M059J (cell line): ENCODE data around the gene KRT25. TPM values are rescaled to one million over a fixed set of nuclear protein-coding genes. Genes with fewer than 3 reads are reported as not detected.
A peak's percentile ranks its signal among the peaks of the same experiment; 100 is the strongest.

Source experiments
- DNase-seq: peaks from one replicate; pipeline ENCODE4 v3.0.0-alpha.2; 2012; ENCODE audit warnings: low read depth
- total RNA-seq: library from RNA; depleted of rRNA; stranded (reverse); fragments of >200 nt; shearing (Covaris generic); gene quantifications from 2 replicates; pipeline ENCODE4 v1.2.3, GENCODE V29; 2014; rRNA removed

The KRT25 gene
- not detected in 2 replicates for total RNA-seq

- no peak for DNase-seq
Observed at GRCh38 chr17:40755231-40755630, at the start of gene KRT25. Gene KRT25 (minus strand): TSS chr17:40755331. CDS start chr17:40755271, 60 bp downstream.

DNA sequence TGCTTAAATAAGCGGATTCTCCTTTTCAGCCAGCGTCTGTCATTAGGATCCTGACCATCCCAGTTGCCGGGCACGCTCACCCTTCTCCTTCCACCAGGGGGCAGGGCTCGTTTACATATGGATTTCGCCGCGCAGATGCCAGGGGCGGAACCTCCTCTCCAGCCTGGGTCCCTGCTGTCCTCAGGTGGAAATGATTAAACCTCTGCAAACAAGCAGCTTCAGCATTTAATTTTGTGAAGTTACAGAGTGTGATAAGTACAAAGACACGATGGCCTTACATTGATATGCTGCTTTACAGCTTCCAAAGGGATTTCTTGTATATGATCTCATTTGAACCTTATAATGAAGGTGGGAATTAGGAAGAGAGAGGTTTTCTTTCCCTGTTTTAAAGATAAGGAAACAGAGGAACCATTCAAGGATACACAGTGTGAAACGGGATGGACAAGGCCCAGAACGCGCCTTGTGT lies 48.5 kb upstream of the KRT25 start:
- peak; percentile 70 for DNase-seq

DNA sequence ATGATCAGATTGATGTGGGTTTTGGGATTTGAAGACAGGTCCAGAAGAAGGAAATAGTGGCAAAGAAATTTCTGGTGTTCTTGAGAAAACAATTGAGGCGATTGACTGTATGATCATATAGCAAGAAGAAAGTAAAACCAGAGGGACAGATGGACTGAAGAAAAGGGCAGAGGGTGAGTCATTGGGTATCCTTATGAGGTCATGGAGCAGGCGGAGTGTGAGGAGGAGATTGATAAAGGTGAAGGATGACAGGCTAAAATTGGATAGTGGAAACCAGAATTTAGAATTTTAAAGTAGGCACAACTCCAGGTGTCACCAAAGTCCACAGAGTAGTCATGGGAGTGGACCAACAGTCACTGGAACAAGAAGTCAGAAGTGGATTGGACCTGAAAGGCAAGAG lies 46.0 kb upstream of the KRT25 start:
- no peak for DNase-seq

GRCh38 chr17:40800381-40800780 lies 45.2 kb upstream of the KRT25 start:
- no peak for DNase-seq

DNA sequence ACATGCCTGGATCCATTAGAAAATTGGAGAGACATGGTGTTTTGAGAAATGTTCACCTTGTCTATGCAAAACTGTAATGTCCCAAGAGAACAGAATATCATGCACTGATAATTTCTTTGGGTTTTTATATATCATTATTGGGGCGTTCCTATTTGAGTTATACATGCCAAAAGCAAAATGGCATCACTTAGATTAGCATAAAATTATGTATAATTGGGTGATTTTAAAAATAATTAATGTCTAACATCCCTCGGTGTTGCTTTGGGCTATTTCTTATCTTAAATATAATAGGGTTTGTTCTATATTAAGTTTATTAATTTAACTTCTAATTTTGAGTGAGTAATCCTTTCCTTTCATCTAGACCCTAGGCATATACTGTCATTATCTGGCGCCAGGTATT lies 44.7 kb upstream of the KRT25 start, which contains the start of gene KRT28:
Gene KRT28 (minus strand): TSS at position 101 of the 400 bp plus-strand sequence. CDS start 66 bp downstream, at position 35.
- no peak for DNase-seq

DNA sequence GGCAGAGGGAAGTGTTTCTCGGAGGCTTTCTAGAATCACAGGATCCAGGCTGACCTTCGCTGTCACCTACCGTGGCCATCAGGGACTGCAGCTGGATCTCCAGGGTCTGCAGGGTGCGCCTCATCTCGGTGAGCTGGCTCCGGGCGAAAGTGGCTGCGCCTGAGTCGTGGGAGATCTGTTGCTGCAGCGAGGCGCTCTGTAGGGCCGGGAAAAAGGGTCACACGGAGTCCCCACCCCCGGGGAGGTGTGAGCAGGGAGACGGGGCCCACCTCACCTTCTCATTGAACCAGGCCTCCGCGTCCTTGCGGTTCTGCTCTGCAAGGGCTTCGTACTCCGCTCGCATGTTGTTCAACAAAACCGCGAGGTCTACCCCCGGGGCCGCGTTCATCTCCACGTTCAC lies 41.7 kb upstream of the KRT25 start:
- DNase-seq: no peak

- no peak for DNase-seq
Observed at GRCh38 chr17:40795019-40795667, 40.0 kb upstream of the KRT25 start.

DNA sequence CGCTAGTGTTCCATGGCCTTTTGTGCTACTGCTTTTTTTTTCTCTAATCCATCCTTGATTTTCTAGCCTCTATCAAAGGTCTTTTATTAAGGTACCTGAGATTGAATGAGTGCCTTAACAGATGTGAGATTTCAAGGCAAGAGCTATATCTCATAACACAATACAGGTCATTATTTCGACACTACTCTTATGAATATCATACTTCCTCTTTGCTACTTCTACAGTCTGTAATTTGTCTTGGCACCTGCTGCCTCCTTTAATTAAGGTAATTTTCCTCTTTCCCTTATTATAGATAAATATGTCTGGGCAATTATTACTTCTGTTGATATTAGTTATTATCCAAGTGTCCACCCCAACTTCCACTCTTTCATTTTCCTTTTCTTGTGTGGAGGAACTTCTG lies 39.3 kb upstream of the KRT25 start:
- DNase-seq: no peak

DNA sequence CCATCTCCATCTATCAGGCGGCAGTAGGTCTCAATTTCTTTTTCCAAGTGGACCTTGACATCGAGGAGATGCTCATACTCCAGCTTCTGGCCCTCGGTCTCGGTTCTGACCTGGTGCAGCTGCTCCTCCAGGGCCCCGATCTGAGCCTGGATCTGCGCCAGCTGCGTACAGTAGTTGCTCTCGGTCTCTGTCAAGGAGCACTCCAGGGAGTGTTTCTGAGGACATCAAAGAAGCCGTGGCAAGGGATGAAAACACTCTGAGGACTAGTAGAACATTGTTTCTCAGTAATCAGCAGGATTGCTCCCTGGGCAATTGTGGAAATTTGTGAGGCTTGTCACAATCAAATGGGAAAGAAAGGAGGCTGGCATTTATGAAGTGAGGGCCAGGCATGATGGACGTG lies 38.7 kb upstream of the KRT25 start:
- DNase-seq: no peak

DNA sequence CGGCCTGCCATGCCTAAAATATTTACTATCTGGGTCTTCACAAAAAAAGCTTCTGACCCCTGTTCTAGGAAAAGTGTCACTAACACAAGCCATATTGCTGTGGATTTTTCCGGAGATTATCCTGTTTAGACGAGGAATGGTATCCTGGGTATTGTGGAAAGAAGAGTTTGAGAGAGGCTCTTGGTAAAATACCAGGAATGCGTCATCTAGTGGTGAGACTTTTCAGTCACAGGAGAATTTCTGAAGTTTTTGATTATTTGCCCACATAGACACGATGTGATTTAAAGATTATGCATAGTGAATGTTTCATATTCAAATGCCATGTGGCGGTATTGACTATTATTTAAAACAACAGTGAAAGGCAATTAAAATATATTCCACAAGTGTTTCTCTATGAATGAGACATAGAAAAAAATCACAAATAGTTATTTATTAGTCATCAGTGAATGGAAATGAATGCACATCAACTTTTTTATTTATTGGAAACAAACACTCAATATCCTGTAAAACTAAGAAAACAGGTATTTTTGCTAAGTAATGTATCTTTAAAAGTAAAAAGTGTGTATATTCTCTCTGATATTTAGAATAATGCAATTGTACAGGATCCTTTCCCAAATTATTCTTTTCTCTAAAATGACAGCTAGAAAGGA lies 36.8 kb upstream of the KRT25 start:
- DNase-seq: peak; percentile 39

DNA sequence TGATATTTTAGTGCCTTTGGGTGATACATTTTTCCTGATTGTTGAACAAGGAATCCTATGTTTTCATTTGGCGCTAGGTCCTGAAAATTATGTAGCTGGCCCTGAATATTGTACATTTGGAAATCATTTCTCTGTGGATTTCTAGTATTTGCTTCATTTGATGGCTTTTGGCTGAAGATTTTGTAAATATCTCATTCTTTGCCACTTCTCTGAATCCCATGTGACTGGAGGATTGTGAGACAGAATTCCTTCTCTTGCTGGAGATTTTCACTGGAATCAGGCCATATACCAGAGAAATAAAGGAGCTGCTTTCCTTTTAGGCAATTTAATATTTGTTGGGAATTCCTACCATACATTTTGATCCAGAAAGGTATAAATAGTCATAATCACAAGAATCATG lies 36.0 kb upstream of the KRT25 start:
- no peak for DNase-seq

DNA sequence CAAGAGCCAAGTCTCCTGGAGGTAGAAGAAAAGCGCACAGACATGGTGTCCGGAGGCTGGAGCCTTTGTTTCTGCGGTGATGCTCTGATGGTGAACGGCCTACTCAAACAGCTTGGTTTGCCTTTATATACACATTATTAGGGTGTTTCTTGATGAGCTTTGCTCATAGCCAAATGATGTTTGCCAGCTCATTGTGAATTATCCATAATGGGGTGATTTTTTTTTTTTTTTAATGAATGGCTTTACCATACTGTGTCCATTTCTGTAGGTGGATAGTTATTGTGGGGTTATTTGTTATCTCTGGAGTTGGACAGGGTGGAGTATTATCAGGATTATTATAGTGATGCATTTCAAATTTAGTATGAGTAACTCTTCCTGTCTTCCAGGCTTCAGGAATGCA lies 27.3 kb upstream of the KRT25 start, which contains the start of gene KRT27:
Gene KRT27 (minus strand): TSS at position 101 of the 400 bp plus-strand sequence. CDS start 57 bp downstream, at position 44.
- no peak for DNase-seq

GRCh38 chr17:40779181-40779909 lies 24.2 kb upstream of the KRT25 start:
- DNase-seq: no peak

- no peak for DNase-seq
Observed at GRCh38 chr17:40778461-40778860, 23.3 kb upstream of the KRT25 start.

GRCh38 chr17:40777971-40778370 lies 22.8 kb upstream of the KRT25 start:
- DNase-seq: no peak

DNA sequence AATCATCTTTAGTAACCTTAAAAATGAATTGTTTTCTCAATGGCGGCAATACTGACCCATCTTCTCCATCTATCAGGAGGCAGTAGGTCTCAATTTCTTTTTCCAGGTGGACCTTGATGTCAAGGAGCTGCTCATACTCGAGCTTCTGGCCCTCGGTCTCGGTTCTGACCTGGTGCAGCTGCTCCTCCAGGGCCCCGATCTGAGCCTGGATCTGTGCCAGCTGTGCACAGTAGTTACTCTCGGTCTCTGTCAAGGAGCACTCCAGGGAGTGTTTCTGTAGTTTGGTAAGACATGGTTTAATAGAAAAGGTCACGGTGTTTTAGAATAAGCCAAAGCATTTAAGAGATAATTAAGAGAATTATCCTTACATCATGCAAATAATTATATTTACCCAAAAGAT lies 22.3 kb upstream of the KRT25 start:
- DNase-seq: no peak

- DNase-seq: no peak
Observed at GRCh38 chr17:40775945-40776344, 20.8 kb upstream of the KRT25 start.

DNA sequence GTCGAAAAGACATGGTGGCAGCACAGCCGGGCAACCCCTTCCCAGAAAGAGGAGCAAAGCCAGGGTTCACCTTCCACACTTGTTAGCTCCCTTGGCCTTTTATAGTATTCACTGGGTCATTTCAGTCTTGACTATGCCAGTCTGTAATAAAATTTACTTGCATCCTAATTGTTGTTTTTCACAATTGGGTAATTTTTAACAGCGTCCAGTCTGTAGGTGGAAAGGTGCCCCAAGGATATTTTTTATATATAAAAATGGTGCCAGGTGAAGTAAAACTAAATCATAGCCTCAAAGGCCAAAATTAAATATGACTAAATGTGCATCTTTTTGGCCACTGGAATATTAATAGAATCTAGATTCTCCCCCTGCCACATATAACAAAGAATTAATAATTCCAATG lies 17.0 kb upstream of the KRT25 start, which contains the start of gene KRT26:
Gene KRT26 (minus strand): TSS at position 101 of the 400 bp plus-strand sequence. CDS start 88 bp downstream, at position 13.
- no peak for DNase-seq

GRCh38 chr17:40765657-40766056 lies 10.5 kb upstream of the KRT25 start:
- no peak for DNase-seq

GRCh38 chr17:40763752-40764151 lies 8.6 kb upstream of the KRT25 start:
- no peak for DNase-seq

- no peak for DNase-seq
Observed at GRCh38 chr17:40760105-40761016, 5.2 kb upstream of the KRT25 start.
